Hepatocyte (in vitro differentiated cells): ENCODE data around the gene ULBP2. TPM values are rescaled to one million over a fixed set of nuclear protein-coding genes. Genes with fewer than 3 reads are reported as not detected.
"Not testable (repeated sequence)": the region's sequence is repeated elsewhere in the genome, so short reads cannot be mapped to it uniquely, and the experiment has no call there.

Experiments
- DNase-seq: peaks from one replicate; pipeline ENCODE4 v3.0.0-alpha.2; 2016; ENCODE audit warnings: low spot score
- H2AFZ ChIP-seq: fragments of 200-600 bp; sonication (generic); 2 replicates; pipeline ENCODE4 v1.6.0; 2016; ENCODE audit warnings: antibody characterized with exemption, mild to moderate bottlenecking
- H3K27ac ChIP-seq: fragments of 200-600 bp; sonication (generic); 2 replicates; pipeline ENCODE4 v1.5.1; 2016; ENCODE audit warnings: mild to moderate bottlenecking
- H3K27me3 ChIP-seq: fragments of 200-600 bp; sonication (generic); 2 replicates; pipeline ENCODE4 v1.6.1; 2016
- H3K36me3 ChIP-seq: fragments of 200-600 bp; sonication (generic); replicated peaks from 2 replicates; pipeline ENCODE4 v1.5.1; 2016; ENCODE audit warnings: low read depth; ENCODE audit not compliant: insufficient read depth
- H3K4me1 ChIP-seq: fragments of 200-600 bp; sonication (generic); 2 replicates; pipeline ENCODE4 v1.5.1; 2016; ENCODE audit warnings: mild to moderate bottlenecking, moderate library complexity; ENCODE audit not compliant: insufficient read depth
- H3K4me2 ChIP-seq: fragments of 200-600 bp; sonication (generic); 2 replicates; pipeline ENCODE4 v1.6.0; 2016
- H3K4me3 ChIP-seq: fragments of 200-600 bp; sonication (generic); 2 replicates; pipeline ENCODE4 v1.5.1; 2016; ENCODE audit warnings: mild to moderate bottlenecking
- H3K79me2 ChIP-seq: fragments of 200-600 bp; sonication (generic); 2 replicates; pipeline ENCODE4 v1.6.0; 2017; ENCODE audit warnings: mild to moderate bottlenecking
- H3K9me2 ChIP-seq: fragments of 200-600 bp; sonication (generic); replicated peaks from 2 replicates; pipeline ENCODE4 v1.6.0; 2017; ENCODE audit warnings: mild to moderate bottlenecking; ENCODE audit not compliant: insufficient read depth
- H3K9me3 ChIP-seq: fragments of 200-600 bp; sonication (generic); 2 replicates; pipeline ENCODE4 v1.5.1; 2016; ENCODE audit warnings: low read depth, mild to moderate bottlenecking
- H4K20me1 ChIP-seq: fragments of 200-600 bp; sonication (generic); 2 replicates; pipeline ENCODE4 v1.6.0; 2016; ENCODE audit warnings: mild to moderate bottlenecking; ENCODE audit not compliant: insufficient read depth, poor library complexity, severe bottlenecking
- CTCF ChIP-seq: fragments of 200-600 bp; sonication (generic); IDR thresholded peaks from 2 replicates; pipeline ENCODE4 v1.5.1; 2016; ENCODE audit warnings: antibody characterized with exemption, mild to moderate bottlenecking; ENCODE audit not compliant: poor library complexity
- EZH2 ChIP-seq: fragments of 200-600 bp; sonication (generic); IDR thresholded peaks from 2 replicates; pipeline ENCODE4 v1.6.1; 2016; ENCODE audit warnings: antibody characterized with exemption, mild to moderate bottlenecking, borderline replicate concordance
- EZH2phosphoT487 ChIP-seq: fragments of 200-600 bp; sonication (generic); IDR thresholded peaks from one replicate; pipeline ENCODE4 v1.6.1; 2018; ENCODE audit warnings: antibody characterized with exemption, mild to moderate bottlenecking, low read depth, moderate library complexity; ENCODE audit not compliant: unreplicated experiment, severe bottlenecking
- WGBS: methylation state at CpG from one replicate; pipeline ENCODE4 v1.1.6; 2016; ENCODE audit warnings: low lambda C conversion rate; ENCODE audit errors: missing lambda C conversion rate; 5-methylcytosine and 5-hydroxymethylcytosine counted together
- polyA plus RNA-seq: library from polyadenylated mRNA; unstranded; fragments of >200 nt; fragmentation: Nextera tagmentation; extraction: Ambion mirVana; gene quantifications from 2 replicates; pipeline ENCODE4 v1.2.1, GENCODE V29; 2016
- total RNA-seq: library from RNA; depleted of rRNA; stranded (reverse); fragments of >200 nt; gene quantifications from 2 replicates; pipeline ENCODE4 v1.2.3, GENCODE V29; 2014

Gene ULBP2
- total and polyA plus RNA-seq, 2 experiments from 2014 or later: 0.10 to 0.15 TPM

- no peak overlapping the region for H3K4me2 ChIP-seq
- H3K36me3 ChIP-seq: no peaks in the 10 kb centered on the region
- no peaks in the 10 kb centered on the region for H3K79me2 ChIP-seq
- no peak for DNase-seq
- no peak overlapping the region for H3K27ac ChIP-seq
- 67% methylated on average over 3 of the region's 3 CpGs for WGBS
- no peaks in the 10 kb centered on the region for H3K9me3 ChIP-seq
- no peak overlapping the region for H3K4me3 ChIP-seq
- H3K4me1 ChIP-seq: no peaks in the 10 kb centered on the region
- H4K20me1 ChIP-seq: no peaks in the 10 kb centered on the region
- no peak overlapping the region for H2AFZ ChIP-seq
- peaks cover 73% of the 10 kb centered on the region for H3K27me3 ChIP-seq
- H3K9me2 ChIP-seq: no peaks in the 10 kb centered on the region
- TF ChIP-seq EZH2phosphoT487: no peak
- TF ChIP-seq EZH2: no peak
- no peak for TF ChIP-seq CTCF
Observed at GRCh38 chr6:149951626-149952025, 9.8 kb downstream of the ULBP2 start.

- H3K4me2 ChIP-seq, H3K4me1 ChIP-seq, H3K9me3 ChIP-seq, H3K36me3 ChIP-seq, H3K4me3 ChIP-seq, DNase-seq, H4K20me1 ChIP-seq, H3K9me2 ChIP-seq, H2AFZ ChIP-seq, H3K27ac ChIP-seq, H3K79me2 ChIP-seq: not testable (repeated sequence)
- H3K27me3 ChIP-seq: peaks cover 83% of the 10 kb centered on the region
- WGBS: 40% methylated on average over 2 of the region's 2 CpGs
Observed at GRCh38 chr6:149953390-149953789, 11.6 kb downstream of the ULBP2 start.

- H3K4me3 ChIP-seq, H3K9me2 ChIP-seq, H3K9me3 ChIP-seq, H3K27ac ChIP-seq, H3K4me1 ChIP-seq, DNase-seq, H3K4me2 ChIP-seq, H2AFZ ChIP-seq, H4K20me1 ChIP-seq, H3K79me2 ChIP-seq, H3K36me3 ChIP-seq: not testable (repeated sequence)
- 0% methylated on average over 1 of the region's 10 CpGs for WGBS
- H3K27me3 ChIP-seq: peaks cover 83% of the 10 kb centered on the region
Observed at GRCh38 chr6:149953934-149954327, 12.1 kb downstream of the ULBP2 start.

- not testable (repeated sequence) for H3K27ac ChIP-seq, H2AFZ ChIP-seq, H3K4me2 ChIP-seq, H3K4me3 ChIP-seq, H3K4me1 ChIP-seq, H4K20me1 ChIP-seq, H3K79me2 ChIP-seq, H3K9me2 ChIP-seq, DNase-seq, H3K36me3 ChIP-seq, H3K9me3 ChIP-seq
- WGBS: 10% methylated on average over 18 of the region's 53 CpGs
- H3K27me3 ChIP-seq: peaks cover 84% of the 10 kb centered on the region
Observed at GRCh38 chr6:149954328-149954983, 12.6 kb downstream of the ULBP2 start.

GRCh38 chr6:149954984-149955653 is 13.3 kb downstream of the ULBP2 start:
- H3K79me2 ChIP-seq, H3K4me1 ChIP-seq, H3K4me3 ChIP-seq, H3K9me3 ChIP-seq, H3K27ac ChIP-seq, H2AFZ ChIP-seq, H3K36me3 ChIP-seq, H4K20me1 ChIP-seq, DNase-seq, H3K4me2 ChIP-seq, H3K9me2 ChIP-seq: not testable (repeated sequence)
- peaks cover 83% of the 10 kb centered on the region for H3K27me3 ChIP-seq
- 21% methylated on average over 14 of the region's 21 CpGs for WGBS
